HepG2 (cell line): ENCODE measurements around the gene ATRN. TPM values are rescaled to one million over a fixed set of nuclear protein-coding genes. Genes with fewer than 3 reads are reported as not detected.

Experiments
- HNF4G ChIP-seq, 2 experiments: sonication (generic) in 1 of 2; formaldehyde crosslinking in 1 of 2; IDR thresholded peaks; 2 replicates each; pipeline versions ENCODE4 v1.4.0 to v1.6.1; 2011 to 2020; ENCODE audit warnings: borderline replicate concordance in 2 of 2, low read depth in 2 of 2, mild to moderate bottlenecking in 2 of 2, low read length in 1 of 2, missing genetic modification reagents in 1 of 2, moderate library complexity in 1 of 2
- MXI1 ChIP-seq: IDR thresholded peaks from 3 replicates; pipeline ENCODE4 v1.6.1; 2012; ENCODE audit warnings: low read depth, low read length, inconsistent platforms, borderline replicate concordance
- NR2F1 ChIP-seq, 2 experiments: fragments of 450-650 bp in 1 of 2; formaldehyde crosslinking in 1 of 2; IDR thresholded peaks; 2 replicates each; pipeline versions ENCODE4 v1.5.0 to v1.6.1; 2016 to 2020; ENCODE audit warnings: mild to moderate bottlenecking in 1 of 2, missing compliant biosample characterization in 1 of 2, missing genetic modification reagents in 1 of 2, moderate library complexity in 1 of 2
- PHB2 ChIP-seq: fragments of 450-650 bp; IDR thresholded peaks from 2 replicates; pipeline ENCODE4 v1.6.1; 2018; ENCODE audit not compliant: partially characterized antibody
- REL ChIP-seq: sonication (generic); formaldehyde crosslinking; conservative IDR thresholded peaks from 2 replicates; pipeline ENCODE4 v1.8.0; 2022; ENCODE audit warnings: mild to moderate bottlenecking, missing genetic modification reagents, moderate library complexity
- SIN3A ChIP-seq: IDR thresholded peaks from 2 replicates; pipeline ENCODE4 v1.6.1; 2011; ENCODE audit warnings: low read depth, mild to moderate bottlenecking, control low read depth, low read length, borderline replicate concordance
- ZFP36 ChIP-seq: fragments of 150-350 bp; IDR thresholded peaks from 2 replicates; pipeline ENCODE4 v1.6.1; 2018; ENCODE audit warnings: borderline replicate concordance, low read length, low read depth; ENCODE audit not compliant: partially characterized antibody
- ZFP82 ChIP-seq: sonication (generic); formaldehyde crosslinking; IDR thresholded peaks from 2 replicates; pipeline ENCODE4 v1.5.1; 2020; ENCODE audit warnings: mild to moderate bottlenecking, missing genetic modification reagents, borderline replicate concordance
- ZNF34 ChIP-seq: sonication (generic); formaldehyde crosslinking; IDR thresholded peaks from 2 replicates; pipeline ENCODE4 v1.4.0; 2020; ENCODE audit warnings: mild to moderate bottlenecking, missing genetic modification reagents, borderline replicate concordance
- ZNF552 ChIP-seq: sonication (generic); formaldehyde crosslinking; IDR thresholded peaks from 2 replicates; pipeline ENCODE4 v1.9.0; 2022; ENCODE audit warnings: missing genetic modification reagents, mild to moderate bottlenecking, borderline replicate concordance
- ZNF570 ChIP-seq: sonication (generic); formaldehyde crosslinking; IDR thresholded peaks from 2 replicates; pipeline ENCODE4 v1.4.0; 2020; ENCODE audit warnings: mild to moderate bottlenecking, missing genetic modification reagents, borderline replicate concordance
- ZNF616 ChIP-seq: sonication (generic); formaldehyde crosslinking; IDR thresholded peaks from 2 replicates; pipeline ENCODE4 v1.5.0; 2020; ENCODE audit warnings: low read depth, mild to moderate bottlenecking, missing genetic modification reagents
- ZNF660 ChIP-seq: sonication (generic); formaldehyde crosslinking; IDR thresholded peaks from 2 replicates; pipeline ENCODE4 v1.5.1; 2020; ENCODE audit warnings: mild to moderate bottlenecking, low read depth, missing genetic modification reagents, borderline replicate concordance
- polyA plus RNA-seq, 8 experiments: library from polyadenylated mRNA; depleted of rRNA in 3 of 8; stranded (reverse) in 7 of 8; unstranded in 1 of 8; fragments of >200 nt; fragmentation: Illumina TruSeq in 4 of 8; extraction: Trizol in 4 of 8; gene quantifications; 2 replicates each; pipeline versions ENCODE4 v1.2.1 to v1.2.3, GENCODE V29; 2011 to 2016; ENCODE audit warnings: low read depth in 4 of 8, missing spikeins in 1 of 8, mixed read lengths in 1 of 8; ENCODE audit not compliant: insufficient read depth in 1 of 8
- total RNA-seq, 5 experiments: library from RNA; depleted of rRNA; stranded (reverse); fragments of >200 nt; fragmentation: Illumina TruSeq; extraction: Trizol; gene quantifications; 2 replicates each; pipeline ENCODE4 v1.2.3, GENCODE V29; 2016; ENCODE audit warnings: low read depth in 1 of 5
- TF ChIP-seq, protein P1 (sequence below): sonication (generic); formaldehyde crosslinking; conservative IDR thresholded peaks from 2 replicates; pipeline ENCODE4 v1.4.0; 2020; ENCODE audit warnings: missing genetic modification reagents
- TF ChIP-seq, protein P2 (sequence below): sonication (generic); formaldehyde crosslinking; IDR thresholded peaks from 2 replicates; pipeline ENCODE4 v1.8.0; 2022; ENCODE audit warnings: mild to moderate bottlenecking, missing genetic modification reagents; ENCODE audit not compliant: insufficient replicate concordance
- TF ChIP-seq, protein P3 (sequence below): sonication (generic); formaldehyde crosslinking; IDR thresholded peaks from 2 replicates; pipeline ENCODE4 v1.5.0; 2020; ENCODE audit warnings: missing genetic modification reagents, mild to moderate bottlenecking, borderline replicate concordance
- TF ChIP-seq, protein P4 (sequence below): IDR thresholded peaks from 2 replicates; pipeline ENCODE4 v1.4.0; 2020; ENCODE audit warnings: mild to moderate bottlenecking, missing genetic modification reagents

The ATRN gene
- total and polyA plus RNA-seq, 2 of the 13 experiments (the other 11 are each of a cell fraction or from before 2014, with no cell fraction given), result 44.2 to 81.1 TPM

DNA sequence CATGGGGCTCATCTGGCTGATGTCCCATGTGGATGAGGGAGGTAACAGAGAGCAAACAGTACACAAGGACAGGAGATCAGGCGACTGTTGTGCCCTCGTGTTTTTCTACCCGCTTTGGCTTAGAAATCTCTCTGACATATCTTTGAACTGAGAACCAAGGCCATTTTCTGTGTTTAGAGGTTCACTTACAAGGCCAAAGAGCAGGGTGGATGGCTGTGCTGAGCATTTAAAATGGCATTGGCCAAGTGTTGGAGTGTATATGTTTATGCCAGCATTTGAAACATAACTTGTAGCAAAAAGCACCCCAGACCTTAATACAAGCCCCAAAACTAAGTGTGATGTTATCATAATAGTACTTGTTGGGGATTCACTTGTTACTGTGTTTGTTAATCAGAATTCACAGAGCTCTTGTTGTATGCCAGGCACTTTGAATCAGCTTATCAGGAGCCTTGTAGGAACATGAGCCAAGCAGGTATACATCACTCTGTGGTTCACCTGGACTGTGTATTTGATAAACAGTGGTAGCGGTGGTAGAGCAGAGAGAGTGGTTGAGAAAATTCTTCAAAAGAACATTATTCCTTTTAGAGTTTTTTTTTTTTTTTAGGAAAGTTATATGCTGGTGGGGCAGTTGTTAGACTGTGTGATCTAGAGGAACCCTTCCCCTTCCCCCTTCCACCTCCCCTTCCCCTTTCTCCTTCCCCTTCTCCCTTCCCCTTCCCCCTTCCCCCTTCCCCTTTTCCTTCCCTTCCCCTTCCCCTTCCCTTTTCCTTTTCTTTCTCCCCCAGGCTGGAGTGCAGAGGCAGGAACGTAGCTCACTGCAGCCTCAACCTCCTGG, 71.3 kb downstream of the ATRN start (continued):
- TF ChIP-seq ZFP82 (no peak), SIN3A (peak; percentile 72), ZFP36 (no peak), HNF4G (IDR thresholded peaks at IDR 0.05; ENCODE audit: borderline replicate concordance, low read depth, low read length) (peak; percentile 87), HNF4G (CRISPR knock-in tag; IDR thresholded peaks at IDR 0.05; ENCODE audit: borderline replicate concordance, low read depth) (peak; percentile 90; the same call in 1 of the 2 replicates), ZNF34 (CRISPR knock-in tag) (no peak), ZNF660 (CRISPR knock-in tag) (no peak), ZNF616 (CRISPR knock-in tag) (no peak), ZNF570 (CRISPR knock-in tag) (no peak), PHB2 (no peak), MXI1 (peak; percentile 93; the same call in 1 of the 3 replicates), REL (no peak), ZNF552 (CRISPR knock-in tag) (no peak), NR2F1 (CRISPR knock-in tag; IDR thresholded peaks at IDR 0.05) (peak; percentile 48 to 64; a peak in 2 of 4 replicates)
- TF ChIP-seq, protein P1, sequence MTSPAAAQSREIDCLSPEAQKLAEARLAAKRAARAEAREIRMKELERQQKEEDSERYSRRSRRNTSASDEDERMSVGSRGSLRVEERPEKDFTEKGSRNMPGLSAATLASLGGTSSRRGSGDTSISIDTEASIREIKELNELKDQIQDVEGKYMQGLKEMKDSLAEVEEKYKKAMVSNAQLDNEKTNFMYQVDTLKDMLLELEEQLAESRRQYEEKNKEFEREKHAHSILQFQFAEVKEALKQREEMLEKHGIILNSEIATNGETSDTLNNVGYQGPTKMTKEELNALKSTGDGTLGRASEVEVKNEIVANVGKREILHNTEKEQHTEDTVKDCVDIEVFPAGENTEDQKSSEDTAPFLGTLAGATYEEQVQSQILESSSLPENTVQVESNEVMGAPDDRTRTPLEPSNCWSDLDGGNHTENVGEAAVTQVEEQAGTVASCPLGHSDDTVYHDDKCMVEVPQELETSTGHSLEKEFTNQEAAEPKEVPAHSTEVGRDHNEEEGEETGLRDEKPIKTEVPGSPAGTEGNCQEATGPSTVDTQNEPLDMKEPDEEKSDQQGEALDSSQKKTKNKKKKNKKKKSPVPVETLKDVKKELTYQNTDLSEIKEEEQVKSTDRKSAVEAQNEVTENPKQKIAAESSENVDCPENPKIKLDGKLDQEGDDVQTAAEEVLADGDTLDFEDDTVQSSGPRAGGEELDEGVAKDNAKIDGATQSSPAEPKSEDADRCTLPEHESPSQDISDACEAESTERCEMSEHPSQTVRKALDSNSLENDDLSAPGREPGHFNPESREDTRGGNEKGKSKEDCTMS (CRISPR knock-in tag), result no peak
- TF ChIP-seq, protein P2, sequence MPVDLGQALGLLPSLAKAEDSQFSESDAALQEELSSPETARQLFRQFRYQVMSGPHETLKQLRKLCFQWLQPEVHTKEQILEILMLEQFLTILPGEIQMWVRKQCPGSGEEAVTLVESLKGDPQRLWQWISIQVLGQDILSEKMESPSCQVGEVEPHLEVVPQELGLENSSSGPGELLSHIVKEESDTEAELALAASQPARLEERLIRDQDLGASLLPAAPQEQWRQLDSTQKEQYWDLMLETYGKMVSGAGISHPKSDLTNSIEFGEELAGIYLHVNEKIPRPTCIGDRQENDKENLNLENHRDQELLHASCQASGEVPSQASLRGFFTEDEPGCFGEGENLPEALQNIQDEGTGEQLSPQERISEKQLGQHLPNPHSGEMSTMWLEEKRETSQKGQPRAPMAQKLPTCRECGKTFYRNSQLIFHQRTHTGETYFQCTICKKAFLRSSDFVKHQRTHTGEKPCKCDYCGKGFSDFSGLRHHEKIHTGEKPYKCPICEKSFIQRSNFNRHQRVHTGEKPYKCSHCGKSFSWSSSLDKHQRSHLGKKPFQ, result peak; percentile 62
- TF ChIP-seq, protein P3, sequence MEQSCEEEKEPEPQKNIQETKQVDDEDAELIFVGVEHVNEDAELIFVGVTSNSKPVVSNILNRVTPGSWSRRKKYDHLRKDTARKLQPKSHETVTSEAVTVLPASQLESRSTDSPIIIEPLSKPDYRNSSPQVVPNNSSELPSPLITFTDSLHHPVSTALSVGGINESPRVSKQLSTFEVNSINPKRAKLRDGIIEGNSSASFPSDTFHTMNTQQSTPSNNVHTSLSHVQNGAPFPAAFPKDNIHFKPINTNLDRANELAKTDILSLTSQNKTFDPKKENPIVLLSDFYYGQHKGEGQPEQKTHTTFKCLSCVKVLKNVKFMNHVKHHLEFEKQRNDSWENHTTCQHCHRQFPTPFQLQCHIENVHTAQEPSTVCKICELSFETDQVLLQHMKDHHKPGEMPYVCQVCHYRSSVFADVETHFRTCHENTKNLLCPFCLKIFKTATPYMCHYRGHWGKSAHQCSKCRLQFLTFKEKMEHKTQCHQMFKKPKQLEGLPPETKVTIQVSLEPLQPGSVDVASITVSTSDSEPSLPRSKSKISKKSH, result no peak
- TF ChIP-seq, protein P4, sequence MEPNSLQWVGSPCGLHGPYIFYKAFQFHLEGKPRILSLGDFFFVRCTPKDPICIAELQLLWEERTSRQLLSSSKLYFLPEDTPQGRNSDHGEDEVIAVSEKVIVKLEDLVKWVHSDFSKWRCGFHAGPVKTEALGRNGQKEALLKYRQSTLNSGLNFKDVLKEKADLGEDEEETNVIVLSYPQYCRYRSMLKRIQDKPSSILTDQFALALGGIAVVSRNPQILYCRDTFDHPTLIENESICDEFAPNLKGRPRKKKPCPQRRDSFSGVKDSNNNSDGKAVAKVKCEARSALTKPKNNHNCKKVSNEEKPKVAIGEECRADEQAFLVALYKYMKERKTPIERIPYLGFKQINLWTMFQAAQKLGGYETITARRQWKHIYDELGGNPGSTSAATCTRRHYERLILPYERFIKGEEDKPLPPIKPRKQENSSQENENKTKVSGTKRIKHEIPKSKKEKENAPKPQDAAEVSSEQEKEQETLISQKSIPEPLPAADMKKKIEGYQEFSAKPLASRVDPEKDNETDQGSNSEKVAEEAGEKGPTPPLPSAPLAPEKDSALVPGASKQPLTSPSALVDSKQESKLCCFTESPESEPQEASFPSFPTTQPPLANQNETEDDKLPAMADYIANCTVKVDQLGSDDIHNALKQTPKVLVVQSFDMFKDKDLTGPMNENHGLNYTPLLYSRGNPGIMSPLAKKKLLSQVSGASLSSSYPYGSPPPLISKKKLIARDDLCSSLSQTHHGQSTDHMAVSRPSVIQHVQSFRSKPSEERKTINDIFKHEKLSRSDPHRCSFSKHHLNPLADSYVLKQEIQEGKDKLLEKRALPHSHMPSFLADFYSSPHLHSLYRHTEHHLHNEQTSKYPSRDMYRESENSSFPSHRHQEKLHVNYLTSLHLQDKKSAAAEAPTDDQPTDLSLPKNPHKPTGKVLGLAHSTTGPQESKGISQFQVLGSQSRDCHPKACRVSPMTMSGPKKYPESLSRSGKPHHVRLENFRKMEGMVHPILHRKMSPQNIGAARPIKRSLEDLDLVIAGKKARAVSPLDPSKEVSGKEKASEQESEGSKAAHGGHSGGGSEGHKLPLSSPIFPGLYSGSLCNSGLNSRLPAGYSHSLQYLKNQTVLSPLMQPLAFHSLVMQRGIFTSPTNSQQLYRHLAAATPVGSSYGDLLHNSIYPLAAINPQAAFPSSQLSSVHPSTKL, result peak; percentile 97
